PC-9 (cell line): Measurements from ENCODE around the gene ZSWIM8. TPM values are rescaled to one million over a fixed set of nuclear protein-coding genes. Genes with fewer than 3 reads are reported as not detected.
"Not testable (repeated sequence)": the region's sequence is repeated elsewhere in the genome, so short reads cannot be mapped to it uniquely, and the experiment has no call there.

Source experiments
- BruUV-seq: library from RNA; stranded (reverse); fragments of 400-500 nt; replicated peaks from 2 replicates; lab custom pipeline; 2021; lab: Mats Ljungman, UMichigan
- CTCF ChIA-PET: fragments of 300-600 bp; sonication (Branson Sonifier 250); formaldehyde crosslinking; loops from one replicate; lab custom pipeline; 2022; ENCODE audit warnings: antibody characterized with exemption; lab: Charles Lee
- POLR2A ChIA-PET: fragments of 300-600 bp; sonication (Branson Sonifier 250); formaldehyde crosslinking; loops from one replicate; lab custom pipeline; 2022; ENCODE audit warnings: antibody characterized with exemption; ENCODE audit not compliant: unreplicated experiment; lab: Charles Lee
- DNase-seq, 2 experiments: peaks; one replicate each; pipeline versions ENCODE4 v3.0.0 to v3.0.0-alpha.2; 2015 to 2022; ENCODE audit warnings: mixed read lengths in 1 of 2
- H2AFZ ChIP-seq: fragments of 200-600 bp; sonication (generic); 2 replicates; pipeline ENCODE4 v1.8.1; 2017; ENCODE audit warnings: antibody characterized with exemption
- H3F3A ChIP-seq: fragments of 200-600 bp; sonication (generic); 2 replicates; pipeline ENCODE4 v1.8.1; 2017; ENCODE audit warnings: antibody characterized with exemption, mild to moderate bottlenecking, low read depth; ENCODE audit not compliant: insufficient read depth
- H3K27ac ChIP-seq: fragments of 200-600 bp; sonication (generic); 2 replicates; pipeline ENCODE4 v1.6.1; 2016; ENCODE audit warnings: mixed run types
- H3K27me3 ChIP-seq: fragments of 200-600 bp; sonication (generic); 2 replicates; pipeline ENCODE4 v1.6.1; 2016; ENCODE audit warnings: low read depth, mixed run types; ENCODE audit not compliant: insufficient read depth
- H3K36me3 ChIP-seq: fragments of 200-600 bp; sonication (generic); 2 replicates; pipeline ENCODE4 v1.6.1; 2016; ENCODE audit warnings: low read depth, mixed run types
- H3K4me1 ChIP-seq: fragments of 200-600 bp; sonication (generic); replicated peaks from 2 replicates; pipeline ENCODE4 v1.6.1; 2016; ENCODE audit warnings: mixed run types; ENCODE audit not compliant: insufficient read depth
- H3K4me2 ChIP-seq: fragments of 200-600 bp; sonication (generic); 2 replicates; pipeline ENCODE4 v1.6.1; 2017; ENCODE audit warnings: mixed run types
- H3K4me3 ChIP-seq: fragments of 200-600 bp; sonication (generic); 2 replicates; pipeline ENCODE4 v1.6.1; 2016; ENCODE audit warnings: mixed run types
- H3K79me2 ChIP-seq: fragments of 200-600 bp; sonication (generic); 2 replicates; pipeline ENCODE4 v1.6.1; 2017; ENCODE audit warnings: low read depth, mixed run types
- H3K9me2 ChIP-seq: fragments of 200-600 bp; sonication (generic); 2 replicates; pipeline ENCODE4 v1.8.1; 2017; ENCODE audit warnings: mild to moderate bottlenecking; ENCODE audit not compliant: insufficient read depth
- H3K9me3 ChIP-seq: fragments of 200-600 bp; sonication (generic); 2 replicates; pipeline ENCODE4 v1.8.1; 2016; ENCODE audit warnings: low read depth; ENCODE audit not compliant: insufficient read depth
- H4K20me1 ChIP-seq: fragments of 200-600 bp; sonication (generic); 2 replicates; pipeline ENCODE4 v1.8.1; 2017; ENCODE audit not compliant: insufficient read depth
- CTCF ChIP-seq: fragments of 200-600 bp; sonication (generic); conservative IDR thresholded peaks from 2 replicates; pipeline ENCODE4 v1.6.1; 2017; ENCODE audit warnings: mixed run types, antibody characterized with exemption, mild to moderate bottlenecking, moderate library complexity
- EZH2 ChIP-seq: fragments of 200-600 bp; sonication (generic); IDR thresholded peaks from 2 replicates; pipeline ENCODE4 v1.8.0; 2017; ENCODE audit warnings: antibody characterized with exemption, low read depth
- intact Hi-C: fragments of 100-400 bp; cut with micrococcal nuclease; formaldehyde crosslinking; loops from one replicate; pipeline ENCODE4 v1.10.0; 2022; ENCODE audit not compliant: unreplicated experiment
- total RNA-seq: library from RNA; stranded (reverse); gene quantifications from 2 replicates; pipeline ENCODE4 v1.2.3, GENCODE V29; 2021

ZSWIM8 gene
- total RNA-seq, 1 experiment from 2014 or later: 49.2 TPM

- Histone ChIP-seq H3K9me3 (no peaks in the 10 kb centered on the region), H4K20me1 (peaks cover 34% of the 10 kb centered on the region), H3K27me3 (no peaks in the 10 kb centered on the region), H3K36me3 (peaks cover 55% of the 10 kb centered on the region), H2AFZ (no peak overlapping the region), H3K4me1 (no peaks in the 10 kb centered on the region), H3K27ac (no peak overlapping the region), H3K79me2 (no peaks in the 10 kb centered on the region), H3K9me2 (no peaks in the 10 kb centered on the region), H3F3A (peaks cover 60% of the 10 kb centered on the region), H3K4me2 (no peak overlapping the region), H3K4me3 (no peak overlapping the region)
- POLR2A ChIA-PET: no interaction called here
- CTCF ChIA-PET: no interaction called here
- TF ChIP-seq EZH2 (no peak), CTCF (no peak)
- no peak for DNase-seq
- intact Hi-C loops: no loop called here
- BruUV-seq: no TSS peak
Observed at GRCh38 chr10:73828161-73828560, 42.8 kb downstream of the ZSWIM8 start.

- H3K9me3 ChIP-seq, H3K9me2 ChIP-seq, intact Hi-C loops, POLR2A ChIA-PET, BruUV-seq, H3K4me3 ChIP-seq, CTCF ChIA-PET, H3K27me3 ChIP-seq, H3K27ac ChIP-seq, H3K4me2 ChIP-seq, H2AFZ ChIP-seq, H3K4me1 ChIP-seq, H3K79me2 ChIP-seq, DNase-seq: not testable (repeated sequence)
- Histone ChIP-seq H3F3A (peaks cover 68% of the 10 kb centered on the region), H4K20me1 (peaks cover 40% of the 10 kb centered on the region), H3K36me3 (peaks cover 47% of the 10 kb centered on the region)
Observed at GRCh38 chr10:73829090-73829489, 43.7 kb downstream of the ZSWIM8 start.

GRCh38 chr10:73836427-73836980 is 51.1 kb downstream of the ZSWIM8 start:
- BruUV-seq: no TSS peak
- POLR2A ChIA-PET: interaction anchor here (0.6 kb wide), 2 partner anchors 13 to 701 kb away, joined by 4 to 5 read pairs; no protein-coding TSS in a partner anchor

More at GRCh38 chr10:73836427-73836980, 51.1 kb downstream of the ZSWIM8 start:
- H3K9me3 ChIP-seq: no peaks in the 10 kb centered on the region
- no peak overlapping the region for H3K4me3 ChIP-seq
- H4K20me1 ChIP-seq: peaks cover 60% of the 10 kb centered on the region
- no peaks in the 10 kb centered on the region for H3K27me3 ChIP-seq
- no peaks in the 10 kb centered on the region for H3K9me2 ChIP-seq
- no peak overlapping the region for H3K4me2 ChIP-seq
- no peaks in the 10 kb centered on the region for H3K79me2 ChIP-seq
- H2AFZ ChIP-seq: no peak overlapping the region
- no peak for DNase-seq
- intact Hi-C loops: no loop called here
- H3K36me3 ChIP-seq: peaks cover 45% of the 10 kb centered on the region
- no peaks in the 10 kb centered on the region for H3K4me1 ChIP-seq
- peaks cover 53% of the 10 kb centered on the region for H3F3A ChIP-seq
- no peak overlapping the region for H3K27ac ChIP-seq
- no peak for TF ChIP-seq EZH2
- no peak for TF ChIP-seq CTCF
- CTCF ChIA-PET: interaction anchor here (0.6 kb wide), 1 partner anchor 143 kb away, joined by 6 read pairs; no protein-coding TSS in a partner anchor
